ENCODE data around the gene TMEM205.

The TMEM205 gene

GRCh38 chr19:11295180-11295579, 50.9 kb downstream of the TMEM205 start:
- Histone ChIP-seq H2AFZ (ENCODE audit: low read length) (no peak overlapping the region), H3K36me3 (ENCODE audit: insufficient read depth, low read length) (no peaks in the 10 kb centered on the region), H3F3A (ENCODE audit: insufficient read depth, low read length) (no peaks in the 10 kb centered on the region), H3K4me2 (ENCODE audit: low read length) (no peak overlapping the region), H3K9ac (ENCODE audit: low read length) (no peak overlapping the region), H3K27me3 (ENCODE audit: insufficient read depth, low read length) (no peaks in the 10 kb centered on the region; the same call in 1 of the 2 replicates), H4K20me1 (ENCODE audit: insufficient read depth, low read length) (no peaks in the 10 kb centered on the region), H3K9me3 (ENCODE audit: low read length) (no peaks in the 10 kb centered on the region), H3K9me2 (ENCODE audit: low read depth, low read length) (no peaks in the 10 kb centered on the region), H3K4me1 (ENCODE audit: insufficient read depth, low read length, severe bottlenecking) (peaks cover 5% of the 10 kb centered on the region), H3K79me2 (ENCODE audit: insufficient read depth, low read length) (no peaks in the 10 kb centered on the region), H3K27ac (ENCODE audit: low read depth, low read length, poor library complexity, severe bottlenecking) (no peak overlapping the region), H3K4me3 (ENCODE audit: low read depth, low read length, poor library complexity, severe bottlenecking) (no peak overlapping the region)
- no peak for TF ChIP-seq EZH2 (IDR thresholded peaks at IDR 0.05; ENCODE audit: borderline replicate concordance, low read length)
- no peak for TF ChIP-seq CTCF (IDR thresholded peaks at IDR 0.05; ENCODE audit: low read length)

DNA sequence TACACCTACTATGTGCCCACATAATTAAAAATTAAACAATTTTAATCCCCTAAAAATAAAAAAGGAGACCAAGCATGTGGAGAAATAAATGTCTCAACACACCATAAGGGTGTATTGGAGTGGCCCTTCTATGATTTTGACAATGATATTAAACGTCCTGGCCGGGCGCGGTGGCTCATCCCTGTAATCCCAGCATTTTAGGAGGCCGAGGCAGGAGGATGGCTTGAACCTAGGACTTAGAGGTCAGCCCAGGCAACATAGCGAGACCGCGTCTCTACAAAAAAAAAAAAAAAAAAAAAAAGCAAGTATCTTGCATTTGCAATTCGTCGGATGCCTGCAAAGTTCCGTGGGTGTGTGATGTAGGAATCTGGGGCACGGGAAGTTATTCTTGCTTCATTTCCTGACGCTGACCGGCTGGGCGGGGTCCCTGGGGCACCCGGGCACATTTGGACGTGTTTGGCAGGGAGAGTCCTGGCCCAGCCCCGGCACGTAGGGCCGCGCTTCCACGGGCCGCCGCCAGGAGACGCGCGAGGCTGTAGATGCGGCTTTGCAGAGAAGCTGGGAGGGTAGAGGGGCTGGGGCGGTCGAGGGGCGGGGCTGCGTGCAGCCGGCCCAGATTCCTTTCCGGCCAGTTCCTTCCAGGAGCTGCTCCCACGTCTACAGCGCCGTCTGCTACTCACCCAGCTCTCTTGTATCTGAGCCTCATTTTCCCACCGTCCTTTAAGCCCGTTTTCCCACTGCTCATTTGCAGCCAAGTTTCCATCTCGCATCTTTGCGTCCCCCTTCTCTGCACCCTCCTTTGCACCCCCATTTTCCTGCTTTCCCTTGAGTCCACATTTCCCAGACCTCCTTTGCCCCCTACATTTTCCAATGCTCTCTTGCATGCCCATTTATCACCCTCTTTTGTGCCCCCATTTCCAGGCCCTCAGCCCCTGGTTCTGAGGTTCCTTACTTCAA, 52.4 kb downstream of the TMEM205 start:
- Histone ChIP-seq H4K20me1 (ENCODE audit: insufficient read depth, low read length) (no peaks in the 10 kb centered on the region), H3K4me3 (ENCODE audit: low read depth, low read length, poor library complexity, severe bottlenecking) (peak overlapping the region; percentile 26), H3K36me3 (ENCODE audit: insufficient read depth, low read length) (no peaks in the 10 kb centered on the region), H3K4me1 (ENCODE audit: insufficient read depth, low read length, severe bottlenecking) (peaks cover 5% of the 10 kb centered on the region), H3K9me3 (ENCODE audit: low read length) (no peaks in the 10 kb centered on the region), H3K79me2 (ENCODE audit: insufficient read depth, low read length) (no peaks in the 10 kb centered on the region), H3K9me2 (ENCODE audit: low read depth, low read length) (no peaks in the 10 kb centered on the region), H3K27me3 (ENCODE audit: insufficient read depth, low read length) (no peaks in the 10 kb centered on the region; the same call in 1 of the 2 replicates), H3K4me2 (ENCODE audit: low read length) (peak overlapping the region; percentile 37), H3F3A (ENCODE audit: insufficient read depth, low read length) (no peaks in the 10 kb centered on the region), H3K9ac (ENCODE audit: low read length) (no peak overlapping the region), H2AFZ (ENCODE audit: low read length) (no peak overlapping the region), H3K27ac (ENCODE audit: low read depth, low read length, poor library complexity, severe bottlenecking) (no peak overlapping the region)
- TF ChIP-seq EZH2 (IDR thresholded peaks at IDR 0.05; ENCODE audit: borderline replicate concordance, low read length) (no peak), CTCF (IDR thresholded peaks at IDR 0.05; ENCODE audit: low read length) (peak; percentile 95)
